GM18951 (cell line): ENCODE data around the gene ETHE1.
"Not testable (repeated sequence)": the region's sequence is repeated elsewhere in the genome, so short reads cannot be mapped to it uniquely, and the experiment has no call there.

Experiments used
- POLR2A ChIP-seq: IDR thresholded peaks from 4 replicates; pipeline ENCODE4 v1.6.1; 2011; ENCODE audit warnings: mild to moderate bottlenecking; ENCODE audit not compliant: insufficient read length, insufficient read depth; ENCODE audit errors: extremely low read depth
- in situ Hi-C: fragments of 300-500 bp; cut with MboI; formaldehyde crosslinking; loops from one replicate; pipeline ENCODE4 v1.12.0; 2022; ENCODE audit warnings: low sequenced_read_pairs, mixed read lengths, inconsistent platforms; ENCODE audit not compliant: unreplicated experiment

The ETHE1 gene

GRCh38 chr19:43562226-43562697 lies 35.3 kb upstream of the ETHE1 start:
- in situ Hi-C loops = no loop called here
- TF ChIP-seq POLR2A = no peak

- TF ChIP-seq POLR2A = no peak
- in situ Hi-C loops = no loop called here
These were observed 34.4 kb upstream of the ETHE1 start for GRCh38 chr19:43561139-43561970.

- in situ Hi-C loops = no loop called here
- TF ChIP-seq POLR2A = no peak
These were observed 33.7 kb upstream of the ETHE1 start for GRCh38 chr19:43560687-43561086.

DNA sequence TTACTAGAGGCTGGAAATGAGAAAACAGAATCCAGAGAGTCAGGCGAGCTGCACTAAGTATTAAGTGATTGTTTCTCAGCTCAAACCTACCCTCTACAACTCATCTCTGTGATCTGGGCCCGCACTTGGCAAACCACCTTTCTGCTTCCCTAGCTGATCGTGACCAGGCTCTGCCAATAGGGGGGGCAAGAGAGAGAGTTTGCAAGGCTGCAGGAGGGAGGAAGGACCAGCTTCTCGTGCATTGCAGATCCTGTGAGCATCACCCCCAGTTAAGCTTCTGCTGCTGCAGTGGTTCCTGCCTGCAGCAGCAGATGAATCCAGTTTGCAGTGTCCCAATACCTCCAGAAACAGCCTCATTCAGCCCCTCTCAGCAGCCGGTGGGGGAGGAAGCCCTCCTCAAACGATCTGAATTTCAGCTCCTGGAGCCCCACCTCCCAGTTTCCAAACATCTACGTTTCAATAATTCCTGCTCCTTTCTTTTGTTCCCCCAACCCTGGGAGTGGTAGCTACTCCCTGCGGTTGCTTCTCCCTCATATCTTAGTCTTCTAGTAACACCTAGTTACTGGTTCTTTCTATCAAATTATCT lies 28.3 kb upstream of the ETHE1 start:
- TF ChIP-seq POLR2A = no peak
- in situ Hi-C loops = no loop called here

DNA sequence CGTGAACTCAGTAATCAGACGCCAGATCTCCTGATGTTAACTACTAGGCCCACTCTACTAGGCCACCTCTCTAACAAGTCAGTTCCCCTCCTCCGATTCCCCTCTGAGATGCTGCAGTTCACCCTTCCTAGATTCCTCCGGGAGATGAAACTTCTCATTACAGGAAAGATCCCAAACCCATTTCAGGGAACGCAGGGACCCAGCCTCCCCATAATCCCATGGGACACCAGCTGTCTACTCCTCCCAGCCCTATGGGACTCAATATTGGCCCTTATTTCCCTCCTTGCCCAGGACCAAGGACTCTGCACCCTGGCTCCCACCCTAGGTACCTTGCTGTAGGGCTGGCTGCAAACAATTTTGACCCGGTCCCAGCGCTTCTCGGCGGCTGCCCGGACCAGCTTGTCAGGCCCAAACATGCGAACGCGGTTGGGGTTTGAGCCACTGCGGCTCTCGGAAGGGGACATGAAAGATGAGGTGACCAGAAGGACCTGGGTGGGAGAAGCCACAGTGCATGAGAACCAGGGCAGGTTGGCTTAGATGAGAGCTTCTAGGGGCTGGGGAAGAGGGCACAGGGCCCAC lies 27.4 kb upstream of the ETHE1 start:
- TF ChIP-seq POLR2A = no peak
- in situ Hi-C loops = no loop called here

- in situ Hi-C loops = no loop called here
- no peak for TF ChIP-seq POLR2A
These were observed 26.7 kb upstream of the ETHE1 start for GRCh38 chr19:43553656-43554055.

DNA sequence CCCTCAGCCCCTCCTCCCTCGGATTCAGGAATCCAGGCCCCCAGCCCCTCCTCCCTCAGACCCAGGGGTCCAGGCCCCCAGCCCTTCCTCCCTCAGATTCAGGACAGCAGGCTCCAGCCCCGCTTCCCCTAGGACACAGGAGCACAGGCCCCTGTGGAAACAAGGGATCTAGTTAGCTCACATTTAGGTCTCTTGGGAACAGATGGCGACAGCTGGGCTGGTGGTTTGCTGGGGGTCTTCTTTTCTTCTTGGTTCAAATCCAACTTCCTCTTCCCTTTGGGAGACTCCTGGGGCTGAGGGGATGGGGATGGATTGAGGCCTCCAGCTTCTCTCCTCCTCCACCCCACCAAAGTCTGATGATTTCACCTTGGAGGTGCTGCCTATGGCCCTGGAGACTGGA lies 25.6 kb upstream of the ETHE1 start:
- TF ChIP-seq POLR2A = no peak
- in situ Hi-C loops = no loop called here

DNA sequence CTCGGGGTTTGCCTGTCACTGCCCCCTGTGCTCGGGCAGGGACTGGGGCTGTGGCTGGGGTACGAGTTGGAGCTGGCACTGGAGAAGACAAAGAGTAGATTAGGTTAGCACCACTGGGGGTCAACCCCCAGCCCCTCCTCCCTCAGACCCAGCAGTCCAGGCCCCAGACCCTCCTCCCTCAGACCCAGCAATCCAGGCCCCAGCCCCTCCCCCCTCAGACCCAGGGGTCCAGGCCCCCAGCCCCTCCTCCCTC lies 25.1 kb upstream of the ETHE1 start:
- TF ChIP-seq POLR2A = no peak
- in situ Hi-C loops = no loop called here

- in situ Hi-C loops = no loop called here
- TF ChIP-seq POLR2A = no peak
These were observed 24.6 kb upstream of the ETHE1 start for GRCh38 chr19:43551399-43552197.

DNA sequence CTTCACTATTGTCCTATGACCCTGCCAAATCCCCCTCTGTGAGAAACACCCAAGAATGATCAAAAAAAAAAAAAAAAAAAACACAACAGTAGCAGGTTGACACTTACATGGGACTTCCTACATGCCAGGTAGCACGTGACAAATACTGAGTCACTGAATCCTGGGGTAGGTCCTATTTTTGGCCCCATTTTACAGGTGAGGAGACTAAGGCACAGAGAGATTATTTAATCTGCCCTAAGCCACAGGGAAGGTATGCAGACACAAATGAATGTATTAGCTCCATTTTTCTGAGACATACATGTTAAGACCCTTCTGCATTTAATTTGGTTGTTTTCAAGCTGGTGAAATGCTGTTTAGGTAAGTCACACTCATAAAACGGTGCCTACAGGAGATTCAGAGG lies 21.7 kb upstream of the ETHE1 start:
- in situ Hi-C loops = no loop called here
- no peak for TF ChIP-seq POLR2A

GRCh38 chr19:43547926-43548325 lies 20.9 kb upstream of the ETHE1 start:
- in situ Hi-C loops = not testable (repeated sequence)

GRCh38 chr19:43546581-43546980 lies 19.6 kb upstream of the ETHE1 start:
- TF ChIP-seq POLR2A = no peak
- in situ Hi-C loops = no loop called here

- in situ Hi-C loops = no loop called here
- no peak for TF ChIP-seq POLR2A
These were observed 19.0 kb upstream of the ETHE1 start for GRCh38 chr19:43545981-43546380.
